GM19193 (cell line): ENCODE data around the gene SCAPER.

Experiments
- POLR2A ChIP-seq: IDR thresholded peaks from 4 replicates; pipeline ENCODE4 v1.6.1; 2011; ENCODE audit not compliant: insufficient read depth, insufficient read length; ENCODE audit errors: extremely low read depth

SCAPER gene

GRCh38 chr15:76866716-76867321 is 38.3 kb downstream of the SCAPER start:
- no peak for TF ChIP-seq POLR2A

- TF ChIP-seq POLR2A = no peak
Measured at GRCh38 chr15:76866008-76866407, 39.1 kb downstream of the SCAPER start.

GRCh38 chr15:76865548-76865991 is 39.6 kb downstream of the SCAPER start:
- no peak for TF ChIP-seq POLR2A

- no peak for TF ChIP-seq POLR2A
Measured at GRCh38 chr15:76864586-76864985, 40.6 kb downstream of the SCAPER start.

- TF ChIP-seq POLR2A = no peak
Measured at GRCh38 chr15:76863693-76864092, 41.4 kb downstream of the SCAPER start.

GRCh38 chr15:76863123-76863522 is 42.0 kb downstream of the SCAPER start:
- no peak for TF ChIP-seq POLR2A

GRCh38 chr15:76861815-76862397 is 43.2 kb downstream of the SCAPER start:
- TF ChIP-seq POLR2A = no peak

GRCh38 chr15:76860201-76860600 is 44.9 kb downstream of the SCAPER start:
- no peak for TF ChIP-seq POLR2A

- no peak for TF ChIP-seq POLR2A
Measured at GRCh38 chr15:76846782-76847181, 58.4 kb downstream of the SCAPER start.

- TF ChIP-seq POLR2A = no peak
Measured at GRCh38 chr15:76844096-76844495, 61.0 kb downstream of the SCAPER start.

- no peak for TF ChIP-seq POLR2A
Measured at GRCh38 chr15:76843269-76843668, 61.9 kb downstream of the SCAPER start.

GRCh38 chr15:76840830-76841460 is 64.2 kb downstream of the SCAPER start:
- no peak for TF ChIP-seq POLR2A

GRCh38 chr15:76839173-76839572 is 66.0 kb downstream of the SCAPER start:
- no peak for TF ChIP-seq POLR2A

- no peak for TF ChIP-seq POLR2A
Measured at GRCh38 chr15:76837474-76837873, 67.7 kb downstream of the SCAPER start.

GRCh38 chr15:76829939-76830338 is 75.2 kb downstream of the SCAPER start:
- TF ChIP-seq POLR2A = no peak

- no peak for TF ChIP-seq POLR2A
Measured at GRCh38 chr15:76823890-76824289, 81.2 kb downstream of the SCAPER start.

GRCh38 chr15:76823303-76823702 is 81.8 kb downstream of the SCAPER start:
- TF ChIP-seq POLR2A = no peak

- TF ChIP-seq POLR2A = no peak
Measured at GRCh38 chr15:76815421-76815820, 89.7 kb downstream of the SCAPER start.
